ENCODE results near the gene TTC13. TPM values are rescaled to one million over a fixed set of nuclear protein-coding genes. Genes with fewer than 3 reads are reported as not detected.

TTC13 gene
- total and polyA plus RNA-seq, 12 donors = 6.6 to 20.7 (median 10.7) TPM

- Histone ChIP-seq H3K4me3 (no peak overlapping the region), H3K36me3 (replicated peaks in 1 of 2) (peaks cover 0 to 4% of the 10 kb centered on the region in 2 donors), H3K27me3 (no peaks in the 10 kb centered on the region), H3K9me3 (replicated peaks in 1 of 3) (no peaks in the 10 kb centered on the region), H3K27ac (no peak overlapping the region), H3K4me1 (replicated peaks in 1 of 2) (peaks cover 8 to 25% of the 10 kb centered on the region in 2 donors)
- WGBS, 4 donors = 90 to 95% (median 92%) methylated on average over 5 of the region's 5 CpGs
- TF ChIP-seq CTCF (IDR thresholded peaks at IDR 0.05) = no peak
- TF ChIP-seq POLR2A (IDR thresholded peaks at IDR 0.05) = no peak
- DNase-seq = no peak
- intact Hi-C loops (cut with DNase I) = no loop called here
These were observed 5.2 kb upstream of the TTC13 start for GRCh38 chr1:230983811-230984210.

GRCh38 chr1:230982696-230983095 is 4.0 kb upstream of the TTC13 start:
- H3K4me3 ChIP-seq = no peak overlapping the region
- 67 to 81% (median 78%) methylated on average over 4 of the region's 4 CpGs for WGBS, 4 donors
- H3K27me3 ChIP-seq = no peaks in the 10 kb centered on the region
- intact Hi-C loops (cut with DNase I) = no loop called here
- no peaks in the 10 kb centered on the region for H3K9me3 ChIP-seq (replicated peaks in 1 of 3)
- TF ChIP-seq CTCF (IDR thresholded peaks at IDR 0.05) (no peak), POLR2A (IDR thresholded peaks at IDR 0.05) (no peak)
- H3K27ac ChIP-seq = no peak overlapping the region
- peaks cover 0 to 4% of the 10 kb centered on the region in 2 donors for H3K36me3 ChIP-seq (replicated peaks in 1 of 2)
- peaks cover 8 to 27% of the 10 kb centered on the region in 2 donors for H3K4me1 ChIP-seq (replicated peaks in 1 of 2)
- no peak for DNase-seq

GRCh38 chr1:230979952-230980351 is 1.3 kb upstream of the TTC13 start:
- Histone ChIP-seq H3K4me1 (replicated peaks in 1 of 2) (peaks cover 8 to 29% of the 10 kb centered on the region in 2 donors), H3K9me3 (replicated peaks in 1 of 3) (no peaks in the 10 kb centered on the region), H3K4me3 (peak overlapping the region in 1 of 4 donors; percentile 98), H3K36me3 (replicated peaks in 1 of 2) (peaks cover 0 to 4% of the 10 kb centered on the region in 2 donors), H3K27ac (no peak overlapping the region), H3K27me3 (no peaks in the 10 kb centered on the region)
- no peak for DNase-seq
- intact Hi-C loops (cut with DNase I) = no loop called here
- WGBS, 4 donors = 72 to 78% (median 78%) methylated on average over 4 of the region's 4 CpGs
- TF ChIP-seq CTCF (IDR thresholded peaks at IDR 0.05) (no peak), POLR2A (IDR thresholded peaks at IDR 0.05) (no peak)

- DNase-seq = no peak
- Histone ChIP-seq H3K27me3 (no peaks in the 10 kb centered on the region), H3K27ac (peak overlapping the region in 3 of 5 donors; percentile 14 to 85 (median 51)), H3K4me1 (replicated peaks in 1 of 2) (peaks cover 8 to 29% of the 10 kb centered on the region in 2 donors), H3K4me3 (peak overlapping the region; percentile 16 to 98 (median 54)), H3K9me3 (replicated peaks in 1 of 3) (no peaks in the 10 kb centered on the region), H3K36me3 (replicated peaks in 1 of 2) (peaks cover 0 to 4% of the 10 kb centered on the region in 2 donors)
- TF ChIP-seq POLR2A (IDR thresholded peaks at IDR 0.05) (no peak), CTCF (IDR thresholded peaks at IDR 0.05) (no peak)
- 4 to 7% (median 6%) methylated on average over 10 to 12 of the region's 12 CpGs for WGBS, 4 donors
- intact Hi-C loops (cut with DNase I) = no loop called here
These were observed 692 bp upstream of the TTC13 start for GRCh38 chr1:230979389-230979716.

All from adrenal gland (tissue), 12 donors.